ENCODE measurements around the gene GDF7. TPM values are rescaled to one million over a fixed set of nuclear protein-coding genes. Genes with fewer than 3 reads are reported as not detected.

The GDF7 gene
- total and polyA plus RNA-seq, 2 experiments from 2014 or later = 0.24 to 0.37 TPM

DNA sequence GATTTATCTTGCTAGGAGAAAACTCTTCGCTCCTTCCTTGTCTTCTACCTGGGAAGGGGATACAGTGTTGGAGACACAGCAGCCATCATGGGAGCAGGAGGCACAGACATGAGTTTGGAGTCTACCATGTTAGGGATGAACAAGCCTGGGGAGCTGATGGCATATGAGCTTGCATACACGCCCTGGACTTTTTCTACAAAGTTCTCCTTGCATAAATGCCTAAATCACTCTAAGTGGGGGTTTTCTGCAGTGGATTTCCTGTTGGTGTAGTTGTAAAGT, 12.5 kb upstream of the GDF7 start:
- 92% methylated on average over 2 of the region's 2 CpGs for WGBS (ENCODE audit: low lambda C conversion rate, missing lambda C conversion rate)
- Histone ChIP-seq H3K27ac (no peak overlapping the region), H3K9me3 (ENCODE audit: low read depth) (no peaks in the 10 kb centered on the region), H3K4me1 (ENCODE audit: insufficient read depth) (peaks cover 15% of the 10 kb centered on the region), H3K79me2 (peaks cover 13% of the 10 kb centered on the region), H3K27me3 (peaks cover 12% of the 10 kb centered on the region), H4K20me1 (ENCODE audit: insufficient read depth, poor library complexity, severe bottlenecking) (no peaks in the 10 kb centered on the region), H2AFZ (no peak overlapping the region), H3K36me3 (replicated peaks; ENCODE audit: insufficient read depth, low read depth) (no peaks in the 10 kb centered on the region), H3K4me2 (no peak overlapping the region), H3K4me3 (no peak overlapping the region), H3K9me2 (replicated peaks; ENCODE audit: insufficient read depth) (no peaks in the 10 kb centered on the region)
- TF ChIP-seq EZH2 (IDR thresholded peaks at IDR 0.05; ENCODE audit: borderline replicate concordance) (no peak), EZH2phosphoT487 (IDR thresholded peaks at IDR 0.05; ENCODE audit: low read depth, severe bottlenecking, unreplicated experiment) (no peak)
- TF ChIP-seq, protein P1, sequence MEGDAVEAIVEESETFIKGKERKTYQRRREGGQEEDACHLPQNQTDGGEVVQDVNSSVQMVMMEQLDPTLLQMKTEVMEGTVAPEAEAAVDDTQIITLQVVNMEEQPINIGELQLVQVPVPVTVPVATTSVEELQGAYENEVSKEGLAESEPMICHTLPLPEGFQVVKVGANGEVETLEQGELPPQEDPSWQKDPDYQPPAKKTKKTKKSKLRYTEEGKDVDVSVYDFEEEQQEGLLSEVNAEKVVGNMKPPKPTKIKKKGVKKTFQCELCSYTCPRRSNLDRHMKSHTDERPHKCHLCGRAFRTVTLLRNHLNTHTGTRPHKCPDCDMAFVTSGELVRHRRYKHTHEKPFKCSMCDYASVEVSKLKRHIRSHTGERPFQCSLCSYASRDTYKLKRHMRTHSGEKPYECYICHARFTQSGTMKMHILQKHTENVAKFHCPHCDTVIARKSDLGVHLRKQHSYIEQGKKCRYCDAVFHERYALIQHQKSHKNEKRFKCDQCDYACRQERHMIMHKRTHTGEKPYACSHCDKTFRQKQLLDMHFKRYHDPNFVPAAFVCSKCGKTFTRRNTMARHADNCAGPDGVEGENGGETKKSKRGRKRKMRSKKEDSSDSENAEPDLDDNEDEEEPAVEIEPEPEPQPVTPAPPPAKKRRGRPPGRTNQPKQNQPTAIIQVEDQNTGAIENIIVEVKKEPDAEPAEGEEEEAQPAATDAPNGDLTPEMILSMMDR (IDR thresholded peaks at IDR 0.05; ENCODE audit: poor library complexity) = no peak
- no peak for DNase-seq (ENCODE audit: low spot score)

DNA sequence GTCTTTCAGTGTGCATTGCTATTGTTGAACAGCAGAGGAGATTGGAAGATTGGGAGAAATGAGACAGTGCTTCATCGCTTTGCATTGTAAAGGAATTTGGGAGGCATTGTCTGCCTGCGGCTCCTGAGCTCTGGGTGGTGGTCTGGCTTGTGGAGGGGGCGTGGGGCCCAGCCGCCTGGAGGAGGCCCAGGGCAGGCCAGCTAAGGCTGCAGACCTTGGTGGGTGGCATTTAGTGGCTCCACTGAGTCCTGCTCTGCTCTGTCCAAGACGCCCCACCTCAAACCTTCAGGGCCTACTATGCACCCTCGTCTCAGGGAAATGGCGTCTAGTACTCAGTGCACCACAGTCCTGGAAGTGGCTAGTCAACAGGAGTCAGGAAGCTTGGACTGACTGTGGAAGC, 10.4 kb upstream of the GDF7 start:
- H3K4me1 ChIP-seq (ENCODE audit: insufficient read depth) = peaks cover 3% of the 10 kb centered on the region
- WGBS (ENCODE audit: low lambda C conversion rate, missing lambda C conversion rate) = 72% methylated on average over 7 of the region's 7 CpGs
- H2AFZ ChIP-seq = no peak overlapping the region
- TF ChIP-seq EZH2phosphoT487 (IDR thresholded peaks at IDR 0.05; ENCODE audit: low read depth, severe bottlenecking, unreplicated experiment) = no peak
- TF ChIP-seq, protein P1 (IDR thresholded peaks at IDR 0.05; ENCODE audit: poor library complexity) = no peak
- no peak for TF ChIP-seq EZH2 (IDR thresholded peaks at IDR 0.05; ENCODE audit: borderline replicate concordance)
- no peaks in the 10 kb centered on the region for H3K36me3 ChIP-seq (replicated peaks; ENCODE audit: insufficient read depth, low read depth)
- H3K27me3 ChIP-seq = peaks cover 27% of the 10 kb centered on the region
- H3K79me2 ChIP-seq = no peaks in the 10 kb centered on the region
- H3K4me2 ChIP-seq = no peak overlapping the region
- H3K27ac ChIP-seq = no peak overlapping the region
- H3K4me3 ChIP-seq = no peak overlapping the region
- no peaks in the 10 kb centered on the region for H3K9me3 ChIP-seq (ENCODE audit: low read depth)
- DNase-seq (ENCODE audit: low spot score) = no peak
- H4K20me1 ChIP-seq (ENCODE audit: insufficient read depth, poor library complexity, severe bottlenecking) = no peaks in the 10 kb centered on the region
- H3K9me2 ChIP-seq (replicated peaks; ENCODE audit: insufficient read depth) = no peaks in the 10 kb centered on the region

DNA sequence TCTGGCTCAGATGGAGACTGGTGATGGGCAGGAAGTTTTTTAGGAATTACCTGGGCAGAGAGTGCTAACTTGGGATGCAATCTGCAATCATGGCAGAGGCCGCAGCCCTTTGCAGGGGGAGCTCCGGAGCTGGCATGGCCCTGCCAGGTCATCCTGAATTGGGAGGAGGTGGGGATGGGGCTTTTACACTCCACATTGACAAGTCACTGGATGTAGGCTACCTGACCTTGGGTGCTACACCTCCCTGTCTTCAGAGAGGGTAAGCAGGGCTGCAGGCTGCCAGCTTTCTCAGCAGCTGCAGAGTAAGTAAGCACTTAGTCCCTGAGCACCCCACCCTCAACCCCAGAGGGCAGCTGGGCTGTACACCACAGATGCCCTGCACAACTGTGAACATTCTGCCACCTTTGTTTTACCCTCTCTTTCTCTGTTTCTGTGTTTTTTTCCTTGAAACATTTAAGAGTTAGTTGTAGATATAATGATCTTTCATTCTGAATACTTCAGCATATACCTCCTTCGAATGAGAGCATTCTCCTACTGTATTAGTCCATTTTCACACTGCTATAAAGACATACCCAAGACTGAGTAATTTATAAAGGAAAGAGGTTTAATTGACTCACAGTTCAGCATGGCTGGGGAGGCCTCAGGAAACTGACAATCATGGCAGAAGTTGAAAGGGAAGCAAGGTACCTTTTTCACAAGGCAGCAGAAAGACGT, 9.3 kb upstream of the GDF7 start:
- Histone ChIP-seq H3K4me2 (no peak overlapping the region), H3K4me1 (ENCODE audit: insufficient read depth) (no peaks in the 10 kb centered on the region), H3K9me3 (ENCODE audit: low read depth) (no peaks in the 10 kb centered on the region), H2AFZ (no peak overlapping the region), H3K79me2 (no peaks in the 10 kb centered on the region), H3K9me2 (replicated peaks; ENCODE audit: insufficient read depth) (no peaks in the 10 kb centered on the region), H3K27me3 (peaks cover 38% of the 10 kb centered on the region), H4K20me1 (ENCODE audit: insufficient read depth, poor library complexity, severe bottlenecking) (no peaks in the 10 kb centered on the region), H3K27ac (no peak overlapping the region), H3K36me3 (replicated peaks; ENCODE audit: insufficient read depth, low read depth) (no peaks in the 10 kb centered on the region), H3K4me3 (no peak overlapping the region)
- DNase-seq (ENCODE audit: low spot score) = no peak
- TF ChIP-seq EZH2 (IDR thresholded peaks at IDR 0.05; ENCODE audit: borderline replicate concordance) (no peak), EZH2phosphoT487 (IDR thresholded peaks at IDR 0.05; ENCODE audit: low read depth, severe bottlenecking, unreplicated experiment) (no peak)
- TF ChIP-seq, protein P1 (IDR thresholded peaks at IDR 0.05; ENCODE audit: poor library complexity) = no peak
- 85% methylated on average over 4 of the region's 4 CpGs for WGBS (ENCODE audit: low lambda C conversion rate, missing lambda C conversion rate)

Data from hepatocyte (in vitro differentiated cells).